Natural killer cell (primary cell): ENCODE measurements around the gene CTNNAL1. TPM values are rescaled to one million over a fixed set of nuclear protein-coding genes. Genes with fewer than 3 reads are reported as not detected.

Source experiments
- ATAC-seq, 3 donors: fragments of 150-1000 bp in 2 of 3; fragments of 200-7000 bp in 1 of 3; cut with Tn5 transposase; 1 replicate in 1 of 3; 2 replicates in 2 of 3; pipeline ENCODE4 v1.10.0; 2021; ENCODE audit warnings: mild to moderate bottlenecking in 2 of 3, moderate library complexity in 2 of 3
- DNase-seq, 2 donors: peaks; one replicate each; pipeline versions ENCODE4 v3.0.0 to v3.0.0-alpha.2; 2013 to 2021; ENCODE audit warnings: mixed read lengths in 1 of 2
- H3K27ac ChIP-seq: one replicate; pipeline ENCODE4 v1.5.1; 2013; ENCODE audit warnings: mild to moderate bottlenecking, low read length
- H3K27me3 ChIP-seq: one replicate; pipeline ENCODE4 v1.6.1; 2013; ENCODE audit warnings: low read length; ENCODE audit not compliant: control insufficient read depth, insufficient read depth
- H3K36me3 ChIP-seq: one replicate; pipeline ENCODE4 v1.6.1; 2013; ENCODE audit warnings: low read length; ENCODE audit not compliant: control insufficient read depth, insufficient read depth
- H3K4me1 ChIP-seq: one replicate; pipeline ENCODE4 v1.6.1; 2013; ENCODE audit warnings: low read length; ENCODE audit not compliant: control insufficient read depth, insufficient read depth
- H3K4me3 ChIP-seq: one replicate; pipeline ENCODE4 v1.5.1; 2013; ENCODE audit warnings: low read length
- H3K9me3 ChIP-seq: one replicate; pipeline ENCODE4 v1.6.1; 2013; ENCODE audit warnings: low read length; ENCODE audit not compliant: control insufficient read depth, insufficient read depth
- H3K27ac Mint-ChIP-seq, 2 donors: one replicate each; pipeline ENCODE4 v1.8.0; 2022; ENCODE audit warnings: mild to moderate bottlenecking in 2 of 2, mixed read lengths in 2 of 2, moderate library complexity in 1 of 2
- H3K27me3 Mint-ChIP-seq, 2 donors: one replicate each; pipeline ENCODE4 v1.8.0; 2022; ENCODE audit warnings: low read depth in 2 of 2, mixed read lengths in 2 of 2
- H3K36me3 Mint-ChIP-seq: one replicate; pipeline ENCODE4 v1.8.0; 2022; ENCODE audit warnings: mixed read lengths
- H3K4me1 Mint-ChIP-seq, 2 donors: one replicate each; pipeline ENCODE4 v1.8.0; 2022; ENCODE audit warnings: mixed read lengths in 2 of 2
- H3K4me3 Mint-ChIP-seq: one replicate; pipeline ENCODE4 v1.8.0; 2022; ENCODE audit warnings: mild to moderate bottlenecking, moderate library complexity, mixed read lengths
- H3K9me3 Mint-ChIP-seq, 2 donors: one replicate each; pipeline ENCODE4 v1.8.0; 2022; ENCODE audit warnings: mixed read lengths in 2 of 2
- CTCF ChIP-seq: fragments of 200-600 bp; IDR thresholded peaks from one replicate; pipeline ENCODE4 v1.8.0; 2022; ENCODE audit warnings: antibody characterized with exemption
- WGBS: methylation state at CpG from one replicate; pipeline ENCODE4 v1.1.7; 2013; ENCODE audit warnings: missing lambda C conversion rate; ENCODE audit not compliant: insufficient coverage; 5-methylcytosine and 5-hydroxymethylcytosine counted together
- intact Hi-C: fragments of 100-400 bp; cut with micrococcal nuclease; formaldehyde crosslinking; loops from one replicate; pipeline ENCODE4 v1.14.2; 2022
- total RNA-seq, 4 donors: library from RNA; stranded (reverse); fragments of 120-200 nt in 1 of 4; gene quantifications; one replicate each; pipeline versions ENCODE4 v1.2.3 to v1.2.4, GENCODE V29; 2013 to 2022

The CTNNAL1 gene
- total RNA-seq, 3 donors from 2014 or later (not counting 1 experiment from before 2014, with no cell fraction given), result 2.6 to 7.6 (median 2.7) TPM

GRCh38 chr9:109030426-109030825, 17.1 kb upstream of the CTNNAL1 start:
- no peak for TF ChIP-seq CTCF
- no peak overlapping the region for H3K4me3 Mint-ChIP-seq
- Histone ChIP-seq H3K4me3 (no peak overlapping the region), H3K9me3 (no peaks in the 10 kb centered on the region), H3K4me1 (no peaks in the 10 kb centered on the region), H3K27me3 (no peaks in the 10 kb centered on the region), H3K27ac (no peak overlapping the region), H3K36me3 (peaks cover 27% of the 10 kb centered on the region)
- H3K36me3 Mint-ChIP-seq, result no peaks in the 10 kb centered on the region
- H3K27ac Mint-ChIP-seq, result no peak overlapping the region
- H3K9me3 Mint-ChIP-seq, result no peaks in the 10 kb centered on the region
- no peak for ATAC-seq
- 99% methylated on average over 4 of the region's 4 CpGs for WGBS
- intact Hi-C loops, result no loop called here
- no peak for DNase-seq
- no peaks in the 10 kb centered on the region for H3K27me3 Mint-ChIP-seq
- H3K4me1 Mint-ChIP-seq, result peaks cover 0 to 4% of the 10 kb centered on the region in 2 donors

- H3K4me1 Mint-ChIP-seq, result peaks cover 7 to 10% of the 10 kb centered on the region in 2 donors
- H3K27ac Mint-ChIP-seq, result no peak overlapping the region
These were observed 15.2 kb upstream of the CTNNAL1 start for GRCh38 chr9:109028457-109028856.

GRCh38 chr9:109027176-109027575, 13.9 kb upstream of the CTNNAL1 start:
- no peak for ATAC-seq
- no peak overlapping the region for H3K4me3 Mint-ChIP-seq

More at GRCh38 chr9:109028457-109028856, 15.2 kb upstream of the CTNNAL1 start:
- H3K9me3 ChIP-seq, result no peaks in the 10 kb centered on the region
- ATAC-seq, result no peak
- H3K27ac ChIP-seq, result no peak overlapping the region
- no peaks in the 10 kb centered on the region for H3K9me3 Mint-ChIP-seq
- no peaks in the 10 kb centered on the region for H3K4me1 ChIP-seq
- DNase-seq, result no peak
- intact Hi-C loops, result no loop called here
- no peaks in the 10 kb centered on the region for H3K36me3 Mint-ChIP-seq
- no peak for TF ChIP-seq CTCF
- H3K4me3 ChIP-seq, result no peak overlapping the region
- H3K27me3 Mint-ChIP-seq, result no peaks in the 10 kb centered on the region
- 100% methylated on average over 4 of the region's 4 CpGs for WGBS
- no peaks in the 10 kb centered on the region for H3K27me3 ChIP-seq
- no peak overlapping the region for H3K4me3 Mint-ChIP-seq
- peaks cover 18% of the 10 kb centered on the region for H3K36me3 ChIP-seq

More at GRCh38 chr9:109027176-109027575, 13.9 kb upstream of the CTNNAL1 start:
- no CpG with 5 or more reads among the region's 2 CpGs for WGBS
- Histone ChIP-seq H3K36me3 (peaks cover 10% of the 10 kb centered on the region), H3K27ac (no peak overlapping the region), H3K4me1 (no peaks in the 10 kb centered on the region), H3K9me3 (no peaks in the 10 kb centered on the region), H3K4me3 (no peak overlapping the region), H3K27me3 (no peaks in the 10 kb centered on the region)
- DNase-seq, result no peak
- TF ChIP-seq CTCF, result no peak
- intact Hi-C loops, result no loop called here
- no peaks in the 10 kb centered on the region for H3K27me3 Mint-ChIP-seq
- H3K4me1 Mint-ChIP-seq, result peaks cover 7 to 10% of the 10 kb centered on the region in 2 donors
- no peaks in the 10 kb centered on the region for H3K9me3 Mint-ChIP-seq
- H3K36me3 Mint-ChIP-seq, result no peaks in the 10 kb centered on the region
- no peak overlapping the region for H3K27ac Mint-ChIP-seq
